Measurements from ENCODE around the gene SURF1. TPM values are rescaled to one million over a fixed set of nuclear protein-coding genes. Genes with fewer than 3 reads are reported as not detected.
A peak's percentile ranks its signal among the peaks of the same experiment; 100 is the strongest.

The SURF1 gene
- total and polyA plus RNA-seq, 8 donors, result 27.9 to 46.1 (median 31.3) TPM

DNA sequence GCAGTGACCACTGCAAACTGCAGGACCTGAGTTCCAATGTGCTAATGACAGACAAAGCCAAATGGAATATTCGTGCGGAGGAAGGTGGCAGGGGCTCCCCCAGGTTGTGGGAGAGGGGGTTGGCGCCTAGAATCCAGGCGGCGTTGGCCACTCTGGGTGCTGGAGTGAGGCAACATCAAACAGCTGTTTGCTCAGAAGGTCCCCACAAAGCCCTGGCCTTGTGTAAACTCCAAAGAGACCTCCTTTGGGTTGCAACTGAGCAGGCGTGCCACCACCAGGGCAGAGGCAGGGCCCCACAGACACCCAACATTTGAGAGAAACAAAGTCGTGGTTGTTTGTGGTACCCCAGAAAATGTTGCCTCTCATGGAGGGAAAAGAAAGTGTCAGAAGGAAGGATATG, 34.4 kb upstream of the SURF1 start:
- TF ChIP-seq, protein P1, sequence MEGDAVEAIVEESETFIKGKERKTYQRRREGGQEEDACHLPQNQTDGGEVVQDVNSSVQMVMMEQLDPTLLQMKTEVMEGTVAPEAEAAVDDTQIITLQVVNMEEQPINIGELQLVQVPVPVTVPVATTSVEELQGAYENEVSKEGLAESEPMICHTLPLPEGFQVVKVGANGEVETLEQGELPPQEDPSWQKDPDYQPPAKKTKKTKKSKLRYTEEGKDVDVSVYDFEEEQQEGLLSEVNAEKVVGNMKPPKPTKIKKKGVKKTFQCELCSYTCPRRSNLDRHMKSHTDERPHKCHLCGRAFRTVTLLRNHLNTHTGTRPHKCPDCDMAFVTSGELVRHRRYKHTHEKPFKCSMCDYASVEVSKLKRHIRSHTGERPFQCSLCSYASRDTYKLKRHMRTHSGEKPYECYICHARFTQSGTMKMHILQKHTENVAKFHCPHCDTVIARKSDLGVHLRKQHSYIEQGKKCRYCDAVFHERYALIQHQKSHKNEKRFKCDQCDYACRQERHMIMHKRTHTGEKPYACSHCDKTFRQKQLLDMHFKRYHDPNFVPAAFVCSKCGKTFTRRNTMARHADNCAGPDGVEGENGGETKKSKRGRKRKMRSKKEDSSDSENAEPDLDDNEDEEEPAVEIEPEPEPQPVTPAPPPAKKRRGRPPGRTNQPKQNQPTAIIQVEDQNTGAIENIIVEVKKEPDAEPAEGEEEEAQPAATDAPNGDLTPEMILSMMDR (IDR thresholded peaks at IDR 0.05), result no peak
- DNase-seq, result no peak
- Histone ChIP-seq H3K27ac (no peak overlapping the region), H3K27me3 (peaks cover 0 to 30% of the 10 kb centered on the region in 2 donors), H3K4me1 (no peaks in the 10 kb centered on the region), H3K4me3 (no peak overlapping the region), H3K36me3 (no peaks in the 10 kb centered on the region), H3K9me3 (no peaks in the 10 kb centered on the region)
- ATAC-seq, result no peak
- intact Hi-C loops (cut with DNase I), result no loop called here

DNA sequence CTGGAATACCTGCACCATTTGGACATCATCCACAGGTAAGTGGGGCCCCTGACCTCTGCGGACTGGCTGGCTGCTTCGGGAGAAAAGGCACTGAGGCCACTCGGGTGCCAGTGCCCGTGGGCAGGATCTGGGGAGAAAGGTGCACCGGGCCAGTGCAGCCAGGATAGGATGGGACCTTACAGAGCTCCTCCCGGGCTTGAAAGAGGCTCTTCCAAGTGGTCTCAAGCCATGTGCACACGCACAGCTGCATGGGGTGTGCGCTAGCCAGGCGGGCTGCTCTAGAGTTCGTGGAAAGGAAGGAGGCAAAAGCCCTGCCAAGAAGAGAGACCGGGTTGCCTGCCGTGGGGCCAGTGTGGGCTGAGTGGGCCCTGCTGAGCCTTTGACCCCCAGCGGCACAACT, 33.3 kb upstream of the SURF1 start:
- Histone ChIP-seq H3K27ac (no peak overlapping the region), H3K36me3 (no peaks in the 10 kb centered on the region), H3K4me3 (no peak overlapping the region), H3K9me3 (no peaks in the 10 kb centered on the region), H3K4me1 (no peaks in the 10 kb centered on the region), H3K27me3 (peaks cover 0 to 18% of the 10 kb centered on the region in 2 donors)
- ATAC-seq (no peak), DNase-seq (peak in 1 of 4 donors; percentile 49)
- TF ChIP-seq, protein P1 (IDR thresholded peaks at IDR 0.05), result no peak
- intact Hi-C loops (cut with DNase I), result no loop called here

DNA sequence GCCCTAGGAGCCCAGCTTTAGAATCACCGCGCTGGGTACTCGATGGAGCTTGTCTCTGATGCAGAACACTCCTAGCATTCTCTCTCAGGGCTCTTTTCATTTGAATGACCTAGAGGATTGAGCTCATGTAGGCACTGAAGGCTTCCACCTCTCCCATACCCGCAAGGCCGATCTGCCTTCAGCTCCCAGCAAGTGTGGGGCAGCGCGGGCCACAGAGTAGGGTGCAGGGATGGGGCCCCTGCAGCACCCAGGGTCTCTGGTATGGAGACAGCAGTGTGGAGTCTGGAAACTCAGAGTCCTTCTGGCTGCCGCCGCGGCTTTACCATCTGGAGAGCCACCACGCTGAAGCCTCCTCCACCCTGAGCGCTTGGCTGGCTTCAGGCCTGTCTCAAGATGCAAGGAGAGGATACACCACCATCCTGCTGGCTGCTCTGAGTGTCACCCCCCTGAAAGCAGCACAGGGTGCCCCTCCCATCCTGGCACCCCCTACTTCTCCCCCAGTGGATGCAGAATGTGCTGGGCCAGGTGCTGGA, 32.8 kb upstream of the SURF1 start:
- no peak overlapping the region for H3K27ac ChIP-seq
- peaks cover 0 to 14% of the 10 kb centered on the region in 2 donors for H3K27me3 ChIP-seq
- TF ChIP-seq, protein P1 (IDR thresholded peaks at IDR 0.05), result no peak
- H3K4me3 ChIP-seq, result no peak overlapping the region
- ATAC-seq (no peak), DNase-seq (peak in 1 of 4 donors; percentile 45)
- H3K9me3 ChIP-seq, result no peaks in the 10 kb centered on the region
- H3K36me3 ChIP-seq, result no peaks in the 10 kb centered on the region
- H3K4me1 ChIP-seq, result no peaks in the 10 kb centered on the region
- intact Hi-C loops (cut with DNase I), result no loop called here

DNA sequence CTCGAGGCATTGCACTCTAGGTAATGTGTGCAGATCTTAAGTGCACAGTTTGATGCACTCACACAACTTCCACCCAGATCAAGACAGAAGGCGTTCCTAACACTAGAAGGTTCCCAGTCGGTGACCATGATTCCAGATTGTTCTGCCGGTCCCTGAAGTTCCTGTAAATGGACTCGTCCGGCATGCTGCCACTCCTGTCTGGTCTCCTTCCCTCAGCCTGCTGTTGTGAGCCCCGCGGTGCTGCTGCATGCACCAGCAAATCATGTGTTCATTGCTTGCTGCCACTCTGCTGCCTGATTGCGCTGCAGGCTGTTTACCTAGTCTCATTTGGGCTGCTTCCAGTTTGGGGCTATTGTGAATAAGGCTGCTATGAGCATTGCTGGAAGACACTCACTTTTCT, 31.4 kb upstream of the SURF1 start:
- no peak overlapping the region for H3K27ac ChIP-seq
- intact Hi-C loops (cut with DNase I), result no loop called here
- no peak for ATAC-seq
- no peak for DNase-seq
- TF ChIP-seq, protein P1 (IDR thresholded peaks at IDR 0.05), result no peak
- H3K4me3 ChIP-seq, result no peak overlapping the region
- no peaks in the 10 kb centered on the region for H3K36me3 ChIP-seq
- no peaks in the 10 kb centered on the region for H3K9me3 ChIP-seq
- no peaks in the 10 kb centered on the region for H3K4me1 ChIP-seq
- peaks cover 0 to 8% of the 10 kb centered on the region in 2 donors for H3K27me3 ChIP-seq

DNA sequence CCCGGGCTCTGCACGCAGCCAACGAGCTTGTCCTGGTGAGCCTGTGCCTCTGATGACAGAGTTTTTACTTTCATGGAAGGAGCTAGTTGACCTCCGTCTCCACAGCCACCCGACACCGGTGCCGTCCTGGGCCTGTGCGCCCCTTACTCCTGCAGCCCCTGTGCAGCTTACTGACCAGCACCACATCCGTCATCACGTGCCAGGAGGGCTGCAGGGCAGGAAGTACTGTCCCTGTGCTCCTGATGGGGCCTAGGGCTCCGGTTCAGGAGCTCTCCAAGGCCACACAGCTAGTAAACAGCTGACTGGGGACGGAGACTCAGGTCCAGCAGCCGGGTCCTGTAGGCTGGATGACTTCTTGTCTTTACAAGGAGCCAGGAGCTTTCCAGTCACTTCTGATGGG, 30.1 kb upstream of the SURF1 start:
- intact Hi-C loops (cut with DNase I), result no loop called here
- DNase-seq (peak in 1 of 4 donors; percentile 50), ATAC-seq (no peak)
- Histone ChIP-seq H3K4me3 (no peak overlapping the region), H3K4me1 (no peaks in the 10 kb centered on the region), H3K27me3 (peaks cover 0 to 8% of the 10 kb centered on the region in 2 donors), H3K36me3 (no peaks in the 10 kb centered on the region), H3K9me3 (no peaks in the 10 kb centered on the region), H3K27ac (no peak overlapping the region)
- TF ChIP-seq, protein P1 (IDR thresholded peaks at IDR 0.05), result no peak

Data from left lung (tissue), 10 donors.